HL-60 (cell line): ENCODE measurements around the gene TMEM165.

Experiments used
- DNase-seq, 2 experiments: peaks; one replicate each; pipeline ENCODE4 v3.0.0-alpha.2; 2010 to 2020; ENCODE audit warnings: low read depth in 1 of 2, low spot score in 1 of 2
- H3K27ac ChIP-seq: fragments of 250-450 bp; sonication (Bioruptor Pico); replicated peaks from 2 replicates; pipeline ENCODE4 v1.5.1; 2020; ENCODE audit warnings: mild to moderate bottlenecking, moderate library complexity
- H3K27me3 ChIP-seq: fragments of 250-450 bp; sonication (Bioruptor Pico); 2 replicates; pipeline ENCODE4 v1.5.1; 2021; ENCODE audit warnings: mild to moderate bottlenecking, moderate library complexity; ENCODE audit not compliant: insufficient read depth, poor library complexity, severe bottlenecking
- H3K4me3 ChIP-seq: replicated peaks from 2 replicates; pipeline ENCODE4 v1.5.1; 2011; ENCODE audit warnings: mild to moderate bottlenecking, control low read depth, low read length; ENCODE audit not compliant: insufficient read depth
- CTCF ChIP-seq: IDR thresholded peaks from one replicate; pipeline ENCODE4 v1.5.1; 2011; ENCODE audit warnings: low read length, control low read depth, inconsistent platforms; ENCODE audit not compliant: insufficient read depth
- GABPA ChIP-seq: IDR thresholded peaks from 2 replicates; pipeline ENCODE4 v1.6.1; 2012; ENCODE audit warnings: low read depth
- POLR2AphosphoS5 ChIP-seq: IDR thresholded peaks from 2 replicates; pipeline ENCODE4 v1.6.1; 2012; ENCODE audit warnings: low read depth
- REST ChIP-seq: IDR thresholded peaks from 2 replicates; pipeline ENCODE4 v1.6.1; 2012; ENCODE audit warnings: low read depth; ENCODE audit not compliant: insufficient replicate concordance
- SPI1 ChIP-seq: IDR thresholded peaks from 2 replicates; pipeline ENCODE4 v1.6.1; 2012; ENCODE audit warnings: low read depth, mild to moderate bottlenecking, borderline replicate concordance

Gene TMEM165

DNA sequence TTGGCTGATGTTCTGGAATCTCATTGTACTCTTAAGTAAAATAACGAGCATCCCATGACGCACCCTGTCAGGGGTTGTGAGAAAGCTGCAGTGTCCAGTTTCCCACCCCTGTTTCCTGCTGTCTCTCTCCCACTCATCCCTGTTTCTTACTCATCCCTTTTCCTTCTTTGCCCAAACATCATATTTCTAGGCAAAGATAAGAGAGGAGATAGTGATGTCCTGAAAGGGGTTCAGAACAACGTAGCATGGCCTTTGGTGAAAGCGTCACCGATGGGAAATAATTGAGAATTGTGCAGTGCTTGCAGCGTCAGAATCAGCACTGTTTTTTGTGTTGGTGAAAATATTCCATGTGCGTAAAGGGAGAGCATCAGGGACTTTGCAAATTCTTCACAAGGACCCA, 23.5 kb upstream of the TMEM165 start:
- H3K27me3 ChIP-seq: no peaks in the 10 kb centered on the region
- no peak overlapping the region for H3K27ac ChIP-seq
- H3K4me3 ChIP-seq: no peak overlapping the region
- DNase-seq: no peak
- TF ChIP-seq REST (no peak), POLR2AphosphoS5 (no peak), SPI1 (no peak), CTCF (no peak), GABPA (no peak)

GRCh38 chr4:55373461-55373860, 22.3 kb upstream of the TMEM165 start:
- no peak for DNase-seq
- TF ChIP-seq POLR2AphosphoS5 (no peak), GABPA (no peak), CTCF (no peak)
- H3K27ac ChIP-seq: no peak overlapping the region
- no peaks in the 10 kb centered on the region for H3K27me3 ChIP-seq
- H3K4me3 ChIP-seq: no peak overlapping the region

- no peak overlapping the region for H3K4me3 ChIP-seq
- no peak overlapping the region for H3K27ac ChIP-seq
- H3K27me3 ChIP-seq: no peaks in the 10 kb centered on the region
- no peak for TF ChIP-seq CTCF
- no peak for TF ChIP-seq GABPA
- no peak for TF ChIP-seq SPI1
- DNase-seq: no peak
These were observed 19.1 kb upstream of the TMEM165 start for GRCh38 chr4:55376698-55377097.

DNA sequence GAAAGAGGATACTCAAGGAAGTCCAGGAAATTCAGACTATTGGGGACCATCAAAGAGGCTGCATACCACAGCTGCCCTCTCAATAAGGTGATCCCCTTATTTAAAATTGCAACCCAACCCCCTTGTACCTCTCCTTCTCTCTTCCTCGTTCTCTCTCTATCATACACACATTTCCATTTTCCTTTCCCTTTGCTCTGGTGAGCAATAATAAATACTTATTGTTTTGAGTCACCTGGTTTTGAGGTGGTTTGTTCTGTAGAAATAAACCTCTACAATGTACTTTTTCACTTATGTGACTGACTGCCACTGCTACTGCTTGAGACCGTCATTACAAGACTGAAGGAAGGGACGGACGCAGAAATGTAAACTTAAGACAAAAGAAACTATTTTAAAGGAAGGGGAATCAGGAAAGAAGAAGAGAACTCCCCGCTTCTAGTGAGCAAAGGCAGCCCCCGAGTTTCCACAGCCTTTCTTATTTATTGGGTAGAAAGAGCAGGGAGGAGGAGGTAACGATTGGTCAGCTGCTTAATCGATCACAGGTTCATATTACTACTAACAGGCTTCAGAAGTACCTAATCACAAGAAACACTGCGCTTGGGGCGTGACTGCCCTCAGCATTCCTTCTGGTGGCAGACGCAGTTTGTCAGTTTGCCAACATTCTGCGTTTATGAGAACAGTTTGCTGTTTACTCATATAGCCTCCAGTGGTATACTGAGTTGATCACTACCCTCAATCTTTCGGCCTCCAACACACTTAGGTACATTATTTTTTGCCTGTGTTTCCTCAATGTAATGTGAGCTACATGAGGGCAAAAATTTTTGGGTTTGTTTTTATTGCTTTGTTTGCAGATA, 16.9 kb upstream of the TMEM165 start:
- TF ChIP-seq GABPA (no peak), REST (no peak), POLR2AphosphoS5 (no peak), SPI1 (no peak), CTCF (no peak)
- no peak for DNase-seq
- H3K4me3 ChIP-seq: no peak overlapping the region
- H3K27ac ChIP-seq: no peak overlapping the region
- H3K27me3 ChIP-seq: no peaks in the 10 kb centered on the region
